ENCODE measurements around the gene SELENOH.
A peak's percentile ranks its signal among the peaks of the same experiment; 100 is the strongest.

Gene SELENOH

GRCh38 chr11:57786436-57786835, 45.1 kb downstream of the SELENOH start:
- DNase-seq = no peak

- no peak for DNase-seq
Measured at GRCh38 chr11:57787006-57787604, 45.8 kb downstream of the SELENOH start.

- DNase-seq = no peak
Measured at GRCh38 chr11:57787920-57788702, 46.8 kb downstream of the SELENOH start.

- no peak for DNase-seq
Measured at GRCh38 chr11:57788703-57789088, 47.4 kb downstream of the SELENOH start.

GRCh38 chr11:57791321-57792059, 50.2 kb downstream of the SELENOH start:
- DNase-seq = no peak

- peak; percentile 26 for DNase-seq
Measured at GRCh38 chr11:57792060-57792541, 50.8 kb downstream of the SELENOH start.

- DNase-seq = no peak
Measured at GRCh38 chr11:57792870-57793269, 51.6 kb downstream of the SELENOH start.
